HG03378 (cell line): ENCODE data around the gene SLC12A7.
"Not testable (repeated sequence)": the region's sequence is repeated elsewhere in the genome, so short reads cannot be mapped to it uniquely, and the experiment has no call there.

Source experiments
- ATAC-seq: cut with Tn5 transposase; IDR thresholded peaks from one replicate; pipeline ENCODE4 v1.9.1; 2021; ENCODE audit warnings: mild to moderate bottlenecking, moderate library complexity; ENCODE audit not compliant: unreplicated experiment

SLC12A7 gene

DNA sequence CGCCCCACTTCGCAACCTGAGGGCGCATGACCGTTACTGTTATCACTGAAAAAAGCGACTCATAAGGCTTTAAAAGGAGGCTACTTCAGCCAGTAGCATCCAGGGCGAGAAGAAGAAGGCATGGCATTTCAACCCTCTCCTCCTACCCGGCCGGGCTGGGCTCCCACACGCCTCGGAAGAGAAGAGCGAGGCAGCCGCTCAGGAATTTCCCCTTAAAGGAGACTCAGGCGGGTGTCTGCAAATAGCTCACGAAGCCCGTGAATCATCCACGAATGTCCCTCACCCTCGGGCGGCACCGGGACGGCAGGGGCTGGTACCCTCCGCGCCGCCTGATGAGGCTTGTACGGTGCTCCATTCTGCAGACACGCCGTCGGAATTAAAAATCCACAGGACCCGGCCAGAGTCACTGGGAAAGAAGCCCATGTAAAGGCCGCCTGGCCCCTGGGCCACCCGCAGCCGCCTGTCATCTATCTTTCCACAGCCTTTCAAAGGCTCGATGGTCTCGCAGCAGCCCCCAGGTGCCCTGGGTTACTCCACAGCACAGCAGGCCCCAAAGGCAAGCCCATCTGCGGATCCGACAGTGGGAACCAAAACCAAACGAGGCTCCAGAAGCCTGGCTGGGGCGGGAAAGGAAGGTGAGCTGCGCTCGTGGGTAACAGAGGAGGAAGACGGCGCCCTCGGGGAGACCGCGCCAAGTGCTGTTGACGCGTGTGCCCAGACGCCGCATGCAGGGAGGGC lies 11.8 kb downstream of the SLC12A7 start:
- ATAC-seq = no peak

DNA sequence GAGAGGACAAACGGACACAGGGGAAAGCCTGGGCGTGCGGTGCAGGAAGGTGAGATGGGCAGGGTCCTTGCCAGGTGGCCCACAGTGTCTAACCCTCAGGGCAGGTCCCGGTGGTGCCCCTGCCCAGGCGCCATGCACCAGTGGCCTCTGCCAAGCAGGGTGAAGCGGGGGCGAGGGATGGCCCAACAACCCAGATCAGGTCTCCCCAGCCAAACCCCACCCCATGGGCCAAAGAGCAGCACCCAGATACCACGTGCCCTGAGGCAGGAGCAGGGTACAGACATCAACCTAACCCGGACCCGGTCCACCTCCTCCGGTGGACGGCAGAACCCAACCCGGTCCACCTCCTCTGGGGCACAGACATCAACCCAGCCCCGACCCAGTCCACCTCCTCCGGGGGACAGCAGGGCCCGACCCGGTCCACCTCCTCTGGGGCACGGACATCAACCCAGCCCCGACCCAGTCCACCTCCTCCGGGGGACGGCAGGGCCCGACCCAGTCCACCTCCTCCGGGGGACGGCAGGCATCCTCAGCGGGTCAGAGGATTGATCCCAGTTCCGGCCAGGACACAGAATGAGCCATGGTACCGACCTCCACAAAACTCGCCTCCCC lies 12.8 kb downstream of the SLC12A7 start:
- no peak for ATAC-seq

DNA sequence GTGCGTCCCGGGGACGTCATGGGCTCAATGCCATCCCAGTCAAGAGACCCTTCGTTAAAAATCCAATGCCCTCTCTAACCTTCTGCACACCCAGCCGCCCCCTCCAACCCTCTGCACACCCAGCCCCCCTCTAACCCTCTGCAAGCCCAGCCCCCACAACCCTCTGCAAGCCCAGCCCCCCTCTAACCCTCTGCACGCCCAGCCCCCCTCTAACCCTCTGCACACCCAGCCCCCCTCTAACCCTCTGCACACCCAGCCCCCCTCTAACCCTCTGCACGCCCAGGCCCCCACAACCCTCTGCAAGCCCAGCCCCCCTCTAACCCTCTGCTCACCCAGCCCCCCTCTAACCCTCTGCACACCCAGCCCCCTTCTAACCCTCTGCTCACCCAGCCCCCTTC lies 13.9 kb downstream of the SLC12A7 start:
- not testable (repeated sequence) for ATAC-seq

DNA sequence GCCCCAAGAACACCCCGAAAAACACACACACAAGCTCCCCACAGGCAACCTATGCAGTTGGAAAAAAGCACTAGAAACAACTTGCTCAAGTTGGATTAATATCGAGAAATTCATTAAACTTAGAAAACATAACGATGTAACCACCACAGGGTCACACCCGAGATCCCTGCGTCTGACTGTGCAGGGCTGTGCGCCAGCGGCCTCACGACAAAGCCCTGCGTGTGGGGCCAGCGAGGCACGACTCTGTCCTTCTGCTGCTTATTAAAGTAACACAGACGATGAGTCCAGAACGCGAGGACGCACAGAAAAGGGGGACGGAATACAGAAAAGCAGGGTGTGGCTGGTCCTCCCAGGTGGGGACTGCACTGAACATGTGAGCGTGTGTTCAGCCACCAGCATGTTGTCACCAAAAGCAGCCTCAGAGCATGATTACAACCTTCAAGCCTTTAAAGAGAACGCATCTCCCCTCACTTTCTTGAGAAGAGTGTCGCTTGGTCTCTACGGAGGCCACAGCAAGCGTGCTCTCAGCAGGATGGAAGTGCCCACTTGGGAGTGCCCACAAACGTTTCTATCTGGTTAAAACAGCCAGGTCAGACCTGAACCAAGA lies 14.4 kb downstream of the SLC12A7 start:
- no peak for ATAC-seq

DNA sequence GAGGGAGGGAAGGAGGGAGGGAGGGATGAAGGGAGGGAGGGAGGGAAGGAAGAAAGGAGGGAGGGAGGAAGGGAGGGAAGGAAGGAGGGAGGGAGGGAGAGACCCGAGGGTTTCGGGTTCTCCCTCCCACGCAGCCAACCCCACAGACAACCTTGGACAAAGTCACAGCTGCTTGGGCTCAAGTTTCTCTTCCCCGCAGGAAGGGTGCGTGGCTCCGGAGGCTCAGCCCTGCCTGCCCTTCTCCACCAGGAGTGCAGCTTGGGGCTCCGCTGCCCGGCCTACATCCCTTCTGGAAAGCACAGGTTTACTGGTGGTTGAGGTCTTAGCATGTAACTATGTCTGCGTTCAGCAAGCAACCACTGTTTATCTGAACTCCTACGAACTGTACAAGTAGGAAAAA lies 15.0 kb downstream of the SLC12A7 start:
- ATAC-seq = no peak

DNA sequence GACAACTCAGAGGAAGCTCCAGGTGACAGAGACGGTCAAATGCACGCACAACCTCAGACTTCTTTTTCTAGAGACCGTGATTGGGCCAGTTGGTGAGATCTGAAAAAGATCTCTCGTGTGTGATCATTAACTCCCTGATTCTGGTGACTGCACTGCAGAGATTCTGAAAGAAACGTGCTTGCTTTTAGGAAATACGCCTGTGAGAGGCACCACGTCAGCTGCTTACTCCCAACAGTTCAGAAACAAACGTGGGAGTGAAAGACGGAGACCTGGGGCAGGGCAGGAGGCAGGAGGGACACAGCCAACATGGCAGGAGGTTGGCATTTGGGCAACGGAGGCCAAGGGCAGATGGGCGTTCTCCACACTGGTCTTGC lies 15.9 kb downstream of the SLC12A7 start:
- ATAC-seq = no peak

DNA sequence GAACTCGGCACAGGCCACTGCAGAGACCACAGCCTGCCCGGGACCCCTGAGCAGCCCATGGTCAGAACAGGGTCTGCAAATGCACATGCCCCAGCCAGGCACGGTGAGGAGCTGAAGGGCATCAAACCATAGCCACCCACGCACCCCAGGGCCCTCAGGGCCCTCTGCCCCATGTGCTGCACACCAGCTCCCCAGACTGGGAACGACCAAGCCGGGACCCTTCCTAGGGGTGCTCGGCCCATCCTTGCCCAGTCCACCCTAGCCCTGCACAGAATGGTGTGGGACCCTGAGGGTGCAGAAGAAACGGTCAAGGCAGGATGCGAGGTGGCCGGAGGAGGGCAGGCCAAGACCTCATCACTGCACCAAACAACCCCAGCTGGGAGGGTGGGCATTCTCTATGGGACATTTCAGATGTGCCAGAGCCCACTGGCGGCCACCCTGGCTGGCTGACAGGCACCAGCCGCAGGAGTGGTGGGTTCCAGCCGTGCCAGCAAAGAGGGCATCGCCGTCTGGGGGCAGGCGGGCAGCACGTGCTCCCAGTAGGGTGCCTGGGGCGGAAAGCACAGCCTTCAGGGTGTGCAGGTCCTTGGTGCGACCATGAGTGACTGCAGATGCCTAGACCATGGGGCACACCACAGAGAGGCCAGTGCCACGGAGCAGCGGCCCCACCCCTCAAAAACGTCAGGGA lies 16.4 kb downstream of the SLC12A7 start:
- no peak for ATAC-seq

DNA sequence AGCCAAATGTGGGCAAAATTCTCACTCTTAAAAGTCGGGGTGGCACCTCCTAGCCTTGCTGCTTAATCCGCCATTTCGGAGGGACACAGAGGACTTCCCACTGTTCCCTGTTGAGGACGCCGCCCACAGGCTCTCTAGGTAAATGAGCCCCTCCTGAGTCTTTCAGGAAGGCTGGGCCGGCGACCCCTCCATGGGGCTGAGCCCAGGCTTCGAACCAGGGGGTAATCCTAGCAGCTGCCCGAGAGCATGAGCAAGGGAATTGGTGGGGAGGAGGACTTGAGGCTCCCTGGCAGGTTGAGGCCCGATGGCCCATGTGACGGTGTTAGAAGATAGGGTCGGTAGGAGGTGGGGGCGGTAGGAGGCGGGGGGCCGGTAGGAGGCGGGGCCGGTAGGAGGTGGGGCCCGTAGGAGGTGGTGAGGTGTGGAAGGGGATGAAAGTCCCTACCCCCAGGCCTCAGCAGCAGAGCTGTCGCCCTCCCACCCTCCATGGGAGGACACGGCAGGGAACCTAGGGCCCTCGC lies 17.1 kb downstream of the SLC12A7 start:
- no peak for ATAC-seq

DNA sequence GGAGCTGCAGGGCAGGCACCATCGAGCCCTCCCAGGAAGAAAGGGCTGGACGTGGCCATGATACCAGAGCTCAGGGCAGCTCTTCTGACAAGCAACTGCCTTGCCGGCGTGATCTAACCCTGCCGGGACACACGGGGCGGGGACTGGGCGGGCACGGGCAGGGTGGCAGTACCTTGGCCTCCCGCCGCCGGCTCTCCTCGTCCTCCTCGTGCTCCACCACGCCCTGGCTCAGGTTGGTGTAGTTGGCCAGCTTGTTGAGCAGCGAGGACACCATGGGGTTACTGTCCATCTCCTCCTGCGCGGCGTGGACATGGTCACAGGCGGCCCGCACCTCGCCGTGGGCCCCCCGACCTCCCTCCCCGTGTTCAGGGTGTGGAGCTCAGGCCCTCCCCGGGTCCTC lies 18.5 kb downstream of the SLC12A7 start:
- ATAC-seq = no peak

DNA sequence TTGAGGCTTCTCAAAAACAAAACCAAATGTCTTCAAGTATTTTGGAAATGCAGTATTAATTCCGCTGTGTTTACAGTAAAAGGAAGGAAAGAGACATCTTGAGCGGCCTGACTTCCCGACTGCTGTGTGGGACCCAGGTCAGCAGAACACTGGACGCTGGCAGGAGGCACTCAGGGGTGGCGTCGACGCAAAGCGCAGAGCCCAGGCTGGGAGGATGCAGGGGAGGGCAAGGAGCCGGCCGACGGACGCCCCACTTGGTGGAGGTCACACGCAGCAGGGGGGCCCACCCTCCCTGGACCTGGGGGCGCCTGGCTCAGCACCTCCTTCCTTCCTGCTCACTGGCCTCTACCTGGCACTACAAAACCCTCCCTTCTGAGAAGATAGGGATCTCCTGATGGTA lies 19.7 kb downstream of the SLC12A7 start:
- ATAC-seq = no peak

DNA sequence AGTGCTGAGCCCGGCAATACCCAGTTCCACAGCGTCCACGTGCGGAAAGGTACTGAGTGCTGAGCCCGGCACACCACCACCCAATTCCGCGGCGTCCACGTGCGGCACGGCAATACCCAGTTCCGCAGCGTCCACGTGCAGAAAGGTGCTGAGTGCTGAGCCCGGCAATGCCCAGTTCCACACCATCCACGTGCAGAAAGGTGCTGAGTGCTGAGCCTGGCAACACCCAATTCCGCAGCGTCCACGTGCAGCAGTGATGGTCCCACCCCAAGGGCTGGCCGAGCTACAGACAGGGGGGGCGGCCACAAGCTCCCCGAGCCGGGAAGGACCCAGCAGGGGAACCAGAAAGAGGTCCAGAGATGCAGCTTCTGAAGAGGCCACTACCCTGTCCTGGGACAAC lies 20.2 kb downstream of the SLC12A7 start:
- no peak for ATAC-seq

DNA sequence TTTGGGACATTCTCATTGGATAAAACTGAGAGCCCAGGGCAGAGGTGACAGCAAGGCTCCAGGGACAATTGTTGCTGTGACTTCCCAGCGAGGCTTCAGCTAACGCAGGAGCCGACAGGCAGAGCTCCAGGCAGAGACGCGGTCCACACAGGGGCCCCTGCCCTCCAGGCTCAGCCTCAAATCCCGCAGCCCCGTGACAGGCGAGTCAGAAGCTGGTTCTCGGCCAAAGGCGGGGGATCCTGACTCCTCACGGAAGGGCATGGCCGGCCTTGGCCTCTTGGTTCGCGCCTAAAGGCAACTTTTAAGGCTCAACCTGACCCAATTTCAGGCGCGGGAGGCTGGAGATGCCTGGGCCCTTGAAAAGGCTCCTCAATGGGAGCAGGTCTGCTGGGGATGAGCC lies 21.3 kb downstream of the SLC12A7 start:
- ATAC-seq = no peak

DNA sequence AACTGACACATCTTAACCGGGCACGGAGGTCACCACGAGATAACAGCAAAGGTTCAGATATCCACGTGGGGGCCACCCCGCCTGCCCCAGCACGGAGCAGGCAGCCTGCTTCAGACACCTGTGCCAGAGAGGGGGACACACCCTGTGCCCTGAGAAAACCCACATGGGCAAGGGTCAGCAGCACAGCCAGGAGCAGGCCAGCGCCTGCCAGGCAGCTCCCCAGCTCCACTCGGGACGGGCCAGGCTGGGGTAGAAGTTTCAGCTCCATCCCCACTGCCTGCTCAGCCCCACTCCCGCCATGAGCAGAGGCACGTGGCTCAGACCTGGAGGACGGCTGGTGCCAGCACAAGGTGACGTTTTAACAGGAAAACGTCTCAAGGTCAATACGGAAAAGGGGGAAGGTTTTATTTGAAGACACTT lies 22.2 kb downstream of the SLC12A7 start:
- no peak for ATAC-seq

DNA sequence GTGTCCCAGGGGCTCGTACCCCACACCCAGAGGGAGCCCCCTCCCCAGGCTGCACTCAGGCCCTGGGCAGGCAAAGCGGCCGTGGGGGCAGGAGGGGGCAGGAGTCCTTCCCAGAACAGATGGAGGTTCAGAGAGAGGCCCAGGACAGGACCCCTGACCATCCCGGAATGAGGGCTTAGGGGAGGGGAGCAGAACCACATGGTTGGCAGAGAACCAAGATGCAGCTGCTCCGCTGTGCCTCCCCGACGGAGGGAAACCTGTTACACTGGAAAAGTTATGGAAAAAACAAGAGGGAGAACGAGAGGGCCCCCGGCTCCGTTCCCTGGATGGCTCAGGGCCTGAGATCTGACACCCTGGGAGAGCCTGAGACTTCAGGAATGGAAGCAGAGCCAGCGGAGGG lies 22.7 kb downstream of the SLC12A7 start:
- ATAC-seq = no peak

DNA sequence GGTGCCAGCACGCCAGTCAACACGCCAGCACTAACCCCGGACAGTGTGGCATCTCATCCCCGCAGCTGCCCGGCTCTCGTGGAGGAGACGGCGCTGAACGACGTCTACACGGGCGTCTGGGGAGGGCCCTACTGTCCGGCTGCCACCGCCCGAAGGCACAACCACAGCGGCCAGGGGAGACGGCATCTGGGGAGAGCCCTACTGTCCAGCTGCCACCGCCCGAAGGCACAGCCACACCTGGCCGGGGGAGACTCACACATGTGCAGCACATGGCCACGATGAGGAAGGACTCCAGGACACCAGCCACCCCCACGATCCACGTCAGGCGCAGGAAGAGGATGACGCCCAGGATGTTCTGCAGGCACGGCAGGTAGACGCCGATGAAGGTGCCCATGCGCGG lies 23.1 kb downstream of the SLC12A7 start:
- no peak for ATAC-seq

DNA sequence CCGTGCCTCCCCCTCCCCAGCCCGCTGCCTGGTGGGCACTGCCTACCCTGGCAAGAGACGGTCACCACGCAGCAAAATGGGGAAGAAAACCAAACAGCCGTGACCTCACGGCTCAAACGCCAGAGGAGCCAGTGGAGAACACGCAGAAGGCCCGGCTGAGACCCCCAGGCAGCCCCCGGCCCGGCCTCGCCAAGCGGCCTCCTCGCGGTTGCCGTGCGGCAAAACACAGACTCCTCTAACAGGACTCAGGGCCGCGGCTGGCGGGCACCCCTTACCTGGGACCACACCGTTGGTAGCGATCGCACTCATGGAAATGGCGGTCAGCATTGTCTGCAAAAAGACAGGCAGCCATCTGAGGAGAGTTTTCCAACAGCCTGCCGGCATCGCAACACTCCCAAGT lies 23.8 kb downstream of the SLC12A7 start:
- ATAC-seq = no peak

DNA sequence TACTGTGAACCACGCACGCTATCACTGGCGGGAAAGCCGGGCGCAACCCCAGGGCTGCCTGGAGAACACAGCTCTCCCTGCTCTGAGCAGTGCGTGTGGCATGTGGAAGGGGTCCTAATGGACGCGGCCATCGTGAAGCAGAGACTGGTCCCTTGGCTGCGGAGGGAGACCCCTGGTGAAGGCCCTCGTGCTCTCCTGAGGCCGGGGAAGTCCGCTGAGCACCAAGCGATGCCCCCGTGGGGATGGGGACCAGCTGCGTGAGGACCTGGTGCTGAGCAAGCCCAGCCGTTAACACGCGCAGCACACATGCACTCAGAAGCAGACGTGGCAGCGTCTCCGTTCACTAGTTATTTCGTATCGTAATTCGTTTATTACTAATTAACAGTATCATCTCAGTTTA lies 24.4 kb downstream of the SLC12A7 start:
- ATAC-seq = no peak

DNA sequence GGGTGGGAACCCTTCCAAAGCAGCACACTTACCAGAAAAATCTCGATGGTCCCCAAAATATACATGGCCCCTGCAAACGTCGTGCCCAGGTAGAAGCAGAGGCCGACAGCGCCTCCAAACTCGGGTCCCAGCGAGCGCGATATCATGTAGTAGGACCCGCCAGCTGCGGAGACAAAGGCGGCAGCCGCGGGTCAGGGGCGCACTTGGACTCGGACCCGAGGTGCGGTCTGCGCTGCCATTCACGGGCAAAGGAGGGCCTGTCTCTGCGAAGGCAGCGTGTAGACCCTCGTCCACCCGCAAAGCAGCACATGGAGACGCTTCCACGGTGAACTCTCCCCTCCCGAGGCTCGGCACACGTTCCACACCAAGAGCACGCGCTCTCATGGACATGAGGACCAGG lies 25.0 kb downstream of the SLC12A7 start:
- no peak for ATAC-seq

DNA sequence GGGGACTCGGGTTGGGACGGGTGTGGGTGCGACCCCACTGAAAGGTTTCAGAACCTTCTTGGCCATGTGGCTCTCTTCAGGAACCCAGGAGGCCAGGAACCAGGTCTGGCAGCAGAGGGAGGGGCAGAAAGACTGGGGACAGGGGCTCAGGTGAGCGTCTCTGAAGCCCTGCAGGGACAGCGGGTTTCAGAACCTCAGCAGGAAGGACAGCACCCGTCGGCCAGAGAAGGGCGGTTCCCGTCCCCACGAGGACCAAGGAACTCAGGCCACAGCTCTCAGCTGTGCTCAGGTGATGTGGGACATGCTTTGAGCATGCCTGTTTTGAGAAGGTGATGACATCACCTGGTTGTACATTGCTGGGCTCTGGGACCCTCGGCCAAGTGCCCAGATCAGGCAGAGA lies 25.7 kb downstream of the SLC12A7 start:
- no peak for ATAC-seq

DNA sequence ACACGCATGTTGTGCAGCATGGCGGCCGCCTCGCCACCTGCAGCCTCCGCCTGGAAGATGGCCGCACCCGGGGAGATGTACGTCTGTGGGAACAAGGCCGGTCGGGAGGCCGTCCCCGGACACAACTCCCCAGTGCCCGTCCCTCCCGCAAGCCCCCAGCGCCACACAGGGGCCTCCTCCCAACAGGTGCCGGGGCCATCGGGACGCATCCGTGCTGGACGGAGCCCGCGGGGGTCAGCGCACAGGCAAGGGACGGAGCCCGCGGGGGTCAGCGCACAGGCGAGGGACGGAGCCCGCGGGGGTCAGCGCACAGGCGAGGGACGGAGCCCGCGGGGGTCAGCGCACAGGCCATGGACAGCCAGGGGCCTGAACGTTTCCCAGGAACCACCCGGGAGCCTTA lies 26.5 kb downstream of the SLC12A7 start:
- ATAC-seq = no peak

DNA sequence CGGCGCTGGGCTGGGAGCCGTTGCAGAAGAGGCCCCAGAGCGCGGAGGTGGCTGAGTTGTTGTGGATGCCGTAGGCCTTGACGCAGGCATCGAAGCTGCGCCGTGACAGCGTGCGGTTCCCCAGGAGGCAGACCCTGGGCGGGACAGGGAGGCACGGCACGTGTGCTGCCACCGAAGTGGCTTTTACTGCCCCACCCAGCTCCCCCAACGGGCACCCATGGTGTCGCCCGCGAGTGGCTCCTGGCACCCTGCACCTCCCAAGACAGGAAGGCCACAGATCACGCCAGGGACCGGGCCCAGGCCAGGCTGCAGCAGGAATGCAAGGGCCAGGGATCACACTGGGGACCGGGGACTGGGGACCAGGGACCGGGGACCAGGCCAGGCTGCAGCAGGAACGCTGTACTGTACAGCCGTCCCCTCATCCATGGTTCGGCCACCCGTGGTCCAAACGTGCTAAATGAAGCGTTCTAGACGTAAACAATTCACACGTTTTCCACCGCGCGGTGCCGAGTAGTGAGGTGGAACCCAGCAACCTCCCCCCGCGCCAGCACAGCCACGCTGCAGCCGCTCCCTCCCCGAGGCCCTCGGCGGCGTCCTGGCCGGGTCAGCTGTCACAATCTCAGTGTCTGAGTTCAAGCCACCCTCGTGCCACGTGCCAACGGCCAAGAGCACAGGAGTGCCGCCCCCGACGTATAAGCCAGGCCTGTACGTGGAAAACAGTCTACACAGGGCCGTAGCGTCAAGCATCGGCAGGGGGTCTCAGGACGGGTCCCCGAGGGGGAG lies 27.8 kb downstream of the SLC12A7 start:
- ATAC-seq = no peak
